ENCODE data around the gene PRRX2. TPM values are rescaled to one million over a fixed set of nuclear protein-coding genes. Genes with fewer than 3 reads are reported as not detected.

PRRX2 gene
- total and polyA plus RNA-seq, 2 experiments from 2014 or later = 9.7 to 23.0 TPM

GRCh38 chr9:129682381-129682780 lies 16.9 kb downstream of the PRRX2 start:
- H3K9me3 ChIP-seq (ENCODE audit: low read depth) = no peaks in the 10 kb centered on the region
- 92% methylated on average over 7 of the region's 7 CpGs for WGBS (ENCODE audit: low lambda C conversion rate, missing lambda C conversion rate)

GRCh38 chr9:129685220-129685932 lies 19.9 kb downstream of the PRRX2 start:
- Histone ChIP-seq H3K27me3 (no peaks in the 10 kb centered on the region), H3K79me2 (no peaks in the 10 kb centered on the region), H3K4me1 (ENCODE audit: insufficient read depth) (no peaks in the 10 kb centered on the region), H3K9me3 (ENCODE audit: low read depth) (no peaks in the 10 kb centered on the region), H4K20me1 (ENCODE audit: insufficient read depth, poor library complexity, severe bottlenecking) (no peaks in the 10 kb centered on the region), H3K4me2 (no peak overlapping the region), H3K36me3 (replicated peaks; ENCODE audit: insufficient read depth, low read depth) (no peaks in the 10 kb centered on the region), H2AFZ (no peak overlapping the region), H3K4me3 (no peak overlapping the region), H3K9me2 (replicated peaks; ENCODE audit: insufficient read depth) (no peaks in the 10 kb centered on the region), H3K27ac (no peak overlapping the region)
- TF ChIP-seq EZH2phosphoT487 (IDR thresholded peaks at IDR 0.05; ENCODE audit: low read depth, severe bottlenecking, unreplicated experiment) (no peak), CTCF (IDR thresholded peaks at IDR 0.05; ENCODE audit: poor library complexity) (no peak), EZH2 (IDR thresholded peaks at IDR 0.05; ENCODE audit: borderline replicate concordance) (no peak)
- WGBS (ENCODE audit: low lambda C conversion rate, missing lambda C conversion rate) = 85% methylated on average over 15 of the region's 15 CpGs
- no peak for DNase-seq (ENCODE audit: low spot score)

More at GRCh38 chr9:129682381-129682780, 16.9 kb downstream of the PRRX2 start:
- Histone ChIP-seq H4K20me1 (ENCODE audit: insufficient read depth, poor library complexity, severe bottlenecking) (no peaks in the 10 kb centered on the region), H3K4me2 (no peak overlapping the region), H3K79me2 (no peaks in the 10 kb centered on the region), H3K4me3 (no peak overlapping the region), H3K27ac (no peak overlapping the region), H2AFZ (no peak overlapping the region), H3K4me1 (ENCODE audit: insufficient read depth) (peaks cover 4% of the 10 kb centered on the region), H3K36me3 (replicated peaks; ENCODE audit: insufficient read depth, low read depth) (no peaks in the 10 kb centered on the region), H3K27me3 (no peaks in the 10 kb centered on the region), H3K9me2 (replicated peaks; ENCODE audit: insufficient read depth) (no peaks in the 10 kb centered on the region)
- TF ChIP-seq CTCF (IDR thresholded peaks at IDR 0.05; ENCODE audit: poor library complexity) (no peak), EZH2phosphoT487 (IDR thresholded peaks at IDR 0.05; ENCODE audit: low read depth, severe bottlenecking, unreplicated experiment) (no peak), EZH2 (IDR thresholded peaks at IDR 0.05; ENCODE audit: borderline replicate concordance) (no peak)
- no peak for DNase-seq (ENCODE audit: low spot score)

- H3K4me3 ChIP-seq = no peak overlapping the region
- TF ChIP-seq EZH2phosphoT487 (IDR thresholded peaks at IDR 0.05; ENCODE audit: low read depth, severe bottlenecking, unreplicated experiment) = no peak
- no peak for TF ChIP-seq EZH2 (IDR thresholded peaks at IDR 0.05; ENCODE audit: borderline replicate concordance)
- TF ChIP-seq CTCF (IDR thresholded peaks at IDR 0.05; ENCODE audit: poor library complexity) = no peak
- WGBS (ENCODE audit: low lambda C conversion rate, missing lambda C conversion rate) = 67% methylated on average over 2 of the region's 3 CpGs
- H3K9me2 ChIP-seq (replicated peaks; ENCODE audit: insufficient read depth) = no peaks in the 10 kb centered on the region
- no peaks in the 10 kb centered on the region for H3K4me1 ChIP-seq (ENCODE audit: insufficient read depth)
- H3K27me3 ChIP-seq = no peaks in the 10 kb centered on the region
- no peak for DNase-seq (ENCODE audit: low spot score)
- H3K9me3 ChIP-seq (ENCODE audit: low read depth) = no peaks in the 10 kb centered on the region
- no peak overlapping the region for H3K27ac ChIP-seq
- no peak overlapping the region for H2AFZ ChIP-seq
- H3K4me2 ChIP-seq = no peak overlapping the region
- no peaks in the 10 kb centered on the region for H4K20me1 ChIP-seq (ENCODE audit: insufficient read depth, poor library complexity, severe bottlenecking)
- no peaks in the 10 kb centered on the region for H3K36me3 ChIP-seq (replicated peaks; ENCODE audit: insufficient read depth, low read depth)
- H3K79me2 ChIP-seq = no peaks in the 10 kb centered on the region
Observed at GRCh38 chr9:129685933-129686259, 20.4 kb downstream of the PRRX2 start.
